Tibial nerve (tissue), 4 donors: ENCODE data around the gene HGFAC.

Source experiments
- CTCF ChIP-seq, 5 experiments: fragments of 200-600 bp in 3 of 5; fragments of 450-650 bp in 2 of 5; sonication (generic) in 3 of 5; IDR thresholded peaks; one replicate each; pipeline ENCODE4 v1.5.1; 2016 to 2019; ENCODE audit warnings: antibody characterized with exemption in 5 of 5, mild to moderate bottlenecking in 3 of 5, moderate library complexity in 2 of 5
- EP300 ChIP-seq, 2 donors: sonication (generic); formaldehyde crosslinking; IDR thresholded peaks; one replicate each; pipeline ENCODE4 v1.6.1; 2017; ENCODE audit warnings: antibody characterized with exemption in 2 of 2, mild to moderate bottlenecking in 1 of 2

GRCh38 chr4:3482707-3483106, 40.9 kb downstream of the HGFAC start:
- no peak for TF ChIP-seq EP300 (IDR thresholded peaks at IDR 0.05)
- no peak for TF ChIP-seq CTCF (IDR thresholded peaks at IDR 0.05)
